Middle frontal gyrus (tissue), 1 donor: ENCODE results near the gene ANXA1.
A peak's percentile ranks its signal among the peaks of the same experiment; 100 is the strongest.

Experiments used
- DNase-seq: peaks from one replicate; pipeline ENCODE4 v3.0.0-alpha.2; 2015; ENCODE audit warnings: low spot score; ENCODE audit errors: extremely low spot score

ANXA1 gene

GRCh38 chr9:73138516-73138915, 13.1 kb upstream of the ANXA1 start:
- DNase-seq, result no peak

- no peak for DNase-seq
Observed at GRCh38 chr9:73141282-73141681, 10.4 kb upstream of the ANXA1 start.

GRCh38 chr9:73143711-73144328, 7.8 kb upstream of the ANXA1 start:
- DNase-seq, result no peak

GRCh38 chr9:73146111-73146815, 5.4 kb upstream of the ANXA1 start:
- no peak for DNase-seq

GRCh38 chr9:73148447-73148937, 3.2 kb upstream of the ANXA1 start:
- DNase-seq, result no peak

- DNase-seq, result peak; percentile 28
Observed at GRCh38 chr9:73149371-73150067, 2.1 kb upstream of the ANXA1 start.

- DNase-seq, result no peak
Observed at GRCh38 chr9:73152543-73152844, 829 bp downstream of the ANXA1 start.

GRCh38 chr9:73152953-73153352, 1.3 kb downstream of the ANXA1 start:
- no peak for DNase-seq

GRCh38 chr9:73153793-73154227, 2.1 kb downstream of the ANXA1 start:
- no peak for DNase-seq

- DNase-seq, result no peak
Observed at GRCh38 chr9:73154271-73154670, 2.6 kb downstream of the ANXA1 start.

- no peak for DNase-seq
Observed at GRCh38 chr9:73154722-73155121, 3.1 kb downstream of the ANXA1 start.

- no peak for DNase-seq
Observed at GRCh38 chr9:73155377-73155776, 3.7 kb downstream of the ANXA1 start.

GRCh38 chr9:73155968-73156864, 4.6 kb downstream of the ANXA1 start:
- no peak for DNase-seq

GRCh38 chr9:73156865-73157187, 5.2 kb downstream of the ANXA1 start:
- no peak for DNase-seq

GRCh38 chr9:73157811-73158210, 6.1 kb downstream of the ANXA1 start:
- no peak for DNase-seq

GRCh38 chr9:73158723-73159122, 7.1 kb downstream of the ANXA1 start:
- DNase-seq, result no peak

- DNase-seq, result no peak
Observed at GRCh38 chr9:73160868-73161267, 9.2 kb downstream of the ANXA1 start.

- no peak for DNase-seq
Observed at GRCh38 chr9:73162987-73163768, 11.5 kb downstream of the ANXA1 start.

GRCh38 chr9:73165911-73166310, 14.2 kb downstream of the ANXA1 start:
- no peak for DNase-seq

- no peak for DNase-seq
Observed at GRCh38 chr9:73166468-73166867, 14.8 kb downstream of the ANXA1 start.

GRCh38 chr9:73167614-73168013, 15.9 kb downstream of the ANXA1 start:
- no peak for DNase-seq
